Measurements from ENCODE around the gene TNFRSF14.
"Not testable (repeated sequence)": the region's sequence is repeated elsewhere in the genome, so short reads cannot be mapped to it uniquely, and the experiment has no call there.

Gene TNFRSF14

DNA sequence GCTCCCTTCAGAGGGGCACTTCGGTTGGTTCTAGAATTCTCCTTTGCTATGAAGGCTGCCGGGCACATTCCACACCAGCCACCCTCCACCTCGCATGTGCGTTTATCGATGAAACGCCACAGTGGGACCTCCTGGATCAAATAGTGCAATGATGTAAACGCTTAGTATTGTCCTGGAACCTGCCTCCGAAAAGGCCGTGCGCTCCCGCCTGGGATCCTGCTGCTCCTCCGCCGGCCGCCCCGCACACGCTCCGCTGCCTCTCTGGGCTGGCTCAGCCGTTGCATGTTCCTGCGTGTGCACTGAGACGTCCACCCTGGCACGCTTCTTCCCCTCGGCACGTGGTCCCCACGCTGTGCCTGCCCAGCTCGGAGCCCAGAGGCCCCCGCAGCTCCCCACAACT lies 4.0 kb upstream of the TNFRSF14 start:
- no peaks in the 10 kb centered on the region for H3K27me3 ChIP-seq
- peaks cover 0 to 23% (median 0%) of the 10 kb centered on the region in 11 experiments; a peak in 10 of 22 replicates for H4K20me1 ChIP-seq
- H3K27ac ChIP-seq = no peak overlapping the region
- H3K9ac ChIP-seq = no peak overlapping the region
- peak overlapping the region; percentile 37 to 100 (median 96); a peak in 21 of 22 replicates for H3K4me2 ChIP-seq
- peaks cover 70 to 89% (median 84%) of the 10 kb centered on the region in 10 experiments for H3K4me1 ChIP-seq
- no peaks in the 10 kb centered on the region for H3K36me3 ChIP-seq
- no peak overlapping the region for H3K4me3 ChIP-seq
- no peaks in the 10 kb centered on the region for H3K9me3 ChIP-seq (replicated peaks in 1 of 11)
- TF ChIP-seq Cebpa-rat (IDR thresholded peaks at IDR 0.05) = no peak

- Histone ChIP-seq H4K20me1 (peaks cover 0 to 18% (median 6%) of the 10 kb centered on the region in 11 experiments; a peak in 12 of 22 replicates), H3K4me2 (peak overlapping the region in 1 of 11 experiments; percentile 99; a peak in 1 of 22 replicates), H3K4me1 (peaks cover 67 to 89% (median 84%) of the 10 kb centered on the region in 10 experiments)
- H3K27ac ChIP-seq; H3K36me3 ChIP-seq; H3K9me3 ChIP-seq (replicated peaks in 1 of 11); H3K9ac ChIP-seq; H3K27me3 ChIP-seq; H3K4me3 ChIP-seq: not testable (repeated sequence)
These were observed 3.1 kb upstream of the TNFRSF14 start for GRCh38 chr1:2553076-2553475.

DNA sequence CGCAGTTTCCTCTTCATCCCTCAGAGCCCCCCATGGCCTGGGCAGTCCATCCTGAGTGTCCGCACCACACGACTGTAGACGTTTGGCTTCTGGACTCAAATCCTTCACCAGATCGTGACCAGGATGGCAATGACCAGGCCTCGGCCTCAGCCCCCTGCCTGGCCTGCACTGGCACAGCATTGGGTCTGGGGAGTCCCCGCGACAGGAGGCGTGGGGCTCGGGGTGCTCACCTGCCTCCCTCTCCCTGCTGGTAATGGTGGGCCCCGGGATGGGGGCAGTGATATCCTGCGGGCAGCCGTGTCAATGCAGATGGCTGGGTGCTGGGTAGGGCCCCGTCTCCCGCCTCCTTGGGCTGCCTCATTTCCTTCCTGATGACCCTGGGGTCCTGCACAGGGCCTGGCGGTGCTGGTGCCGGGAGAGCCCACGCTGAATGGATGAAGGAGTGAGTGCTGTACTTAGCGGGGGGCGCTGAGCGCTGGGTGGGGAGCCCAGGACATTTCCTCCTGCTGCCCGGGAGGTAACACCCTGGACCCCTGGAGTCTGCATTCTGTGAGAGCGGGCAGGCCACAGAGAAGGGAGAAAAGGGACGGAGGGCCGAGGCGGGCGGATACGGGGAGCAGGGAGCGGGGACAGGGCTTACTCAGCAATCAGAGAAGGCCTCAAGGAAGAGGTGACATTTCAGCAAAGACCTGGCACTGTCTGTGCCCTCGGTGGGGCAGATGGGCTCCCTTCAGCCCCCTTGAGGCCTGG lies 2.1 kb upstream of the TNFRSF14 start:
- no peak overlapping the region for H3K4me3 ChIP-seq
- peaks cover 0 to 27% (median 9%) of the 10 kb centered on the region in 11 experiments; a peak in 15 of 22 replicates for H4K20me1 ChIP-seq
- no peak for TF ChIP-seq Cebpa-rat (IDR thresholded peaks at IDR 0.05)
- H3K4me2 ChIP-seq = peak overlapping the region; percentile 94 to 100 (median 99)
- peaks cover 70 to 90% (median 85%) of the 10 kb centered on the region in 10 experiments for H3K4me1 ChIP-seq
- no peaks in the 10 kb centered on the region for H3K9me3 ChIP-seq (replicated peaks in 1 of 11)
- H3K27me3 ChIP-seq = no peaks in the 10 kb centered on the region
- peaks cover 0 to 18% (median 0%) of the 10 kb centered on the region in 11 experiments; a peak in 5 of 22 replicates for H3K36me3 ChIP-seq
- H3K27ac ChIP-seq = peak overlapping the region in 3 of 11 experiments; percentile 32 to 96 (median 44); a peak in 4 of 22 replicates
- peak overlapping the region in 7 of 11 experiments; percentile 14 to 95 (median 44); a peak in 9 of 22 replicates for H3K9ac ChIP-seq

DNA sequence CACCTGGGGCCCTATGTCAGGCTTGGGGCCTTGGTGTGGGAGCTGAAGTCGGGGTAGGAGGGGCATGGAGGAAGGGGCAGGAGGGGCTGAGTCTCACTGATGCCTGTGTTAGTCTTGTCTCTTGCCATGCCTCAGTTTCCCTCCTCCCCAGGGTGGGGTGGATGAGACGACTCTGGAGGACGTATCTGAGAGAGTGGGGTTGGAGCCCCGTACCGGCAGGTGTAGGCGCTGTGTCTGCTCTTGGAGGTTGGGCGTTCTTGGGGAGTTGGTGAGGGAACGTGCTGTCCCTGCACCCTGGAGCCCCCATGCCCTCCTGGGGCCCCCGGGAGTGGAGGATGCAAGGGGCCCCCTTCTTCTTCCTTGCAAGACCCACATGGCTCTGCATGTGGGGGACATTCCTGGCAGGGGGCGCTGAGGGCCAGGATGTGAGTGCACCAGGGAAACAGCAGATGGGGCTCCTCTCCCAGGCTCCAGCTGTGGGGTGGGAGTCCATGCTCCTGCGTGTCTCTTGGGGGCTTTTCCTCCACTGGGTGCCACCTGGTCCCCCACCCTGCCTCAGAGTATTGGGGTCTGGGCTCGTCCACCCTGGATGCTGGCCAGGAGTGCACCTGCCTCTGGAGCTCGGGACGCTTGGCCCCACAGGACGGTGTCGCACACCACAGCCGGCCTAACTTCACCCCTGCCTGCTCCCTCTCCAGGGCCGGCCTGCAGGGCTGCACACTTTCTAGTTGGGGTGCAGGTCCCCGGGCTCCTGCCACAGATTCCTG lies 1.4 kb upstream of the TNFRSF14 start:
- H3K9me3 ChIP-seq (replicated peaks in 1 of 11) = no peaks in the 10 kb centered on the region
- peak overlapping the region; percentile 94 to 100 (median 99) for H3K4me2 ChIP-seq
- H3K9ac ChIP-seq = peak overlapping the region in 9 of 11 experiments; percentile 12 to 95 (median 85); a peak in 9 of 22 replicates
- peak overlapping the region in 9 of 11 experiments; percentile 82 to 96 (median 92); a peak in 14 of 22 replicates for H3K27ac ChIP-seq
- H3K36me3 ChIP-seq = peaks cover 0 to 26% (median 0%) of the 10 kb centered on the region in 11 experiments; a peak in 5 of 22 replicates
- H4K20me1 ChIP-seq = peaks cover 0 to 35% (median 14%) of the 10 kb centered on the region in 11 experiments; a peak in 15 of 22 replicates
- H3K4me3 ChIP-seq = peak overlapping the region in 7 of 10 experiments; percentile 64 to 92 (median 75); a peak in 6 of 20 replicates
- no peaks in the 10 kb centered on the region for H3K27me3 ChIP-seq
- TF ChIP-seq Cebpa-rat (IDR thresholded peaks at IDR 0.05) = no peak
- peaks cover 70 to 84% (median 80%) of the 10 kb centered on the region in 10 experiments for H3K4me1 ChIP-seq

DNA sequence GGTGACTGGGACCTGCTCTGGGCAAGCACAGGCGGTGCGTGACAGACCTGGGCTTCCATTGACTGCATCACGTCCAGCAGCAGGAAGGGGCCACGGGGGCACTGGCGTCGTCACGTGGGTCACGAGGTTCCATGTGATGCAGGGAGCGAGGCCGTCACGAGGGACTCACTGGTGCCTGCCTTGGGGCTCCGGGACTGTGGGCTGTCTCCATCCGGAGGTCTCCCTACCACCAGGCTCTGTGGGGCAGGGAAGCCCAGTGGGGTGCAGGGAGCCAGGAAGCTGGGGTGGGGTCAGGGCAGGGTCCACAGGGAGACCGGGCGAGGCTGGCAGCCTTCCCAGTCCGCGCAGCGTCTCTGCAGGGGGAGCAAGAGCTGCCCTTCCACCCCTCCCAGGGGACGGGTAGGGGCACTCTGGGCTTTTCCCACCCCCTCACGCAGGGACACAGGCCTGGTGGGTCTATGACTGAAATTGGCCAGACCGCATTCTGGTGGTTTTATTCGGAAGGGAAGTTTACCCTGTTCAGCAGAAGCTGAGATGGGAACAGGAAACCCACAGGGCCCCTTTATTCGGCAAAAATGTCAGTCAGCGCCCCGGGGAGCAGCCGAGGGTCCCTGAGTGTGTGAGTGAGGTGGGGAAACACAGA lies 416 bp upstream of the TNFRSF14 start:
- Histone ChIP-seq H3K4me3 (peak overlapping the region; percentile 58 to 92 (median 68)), H3K27me3 (no peaks in the 10 kb centered on the region), H3K9ac (peak overlapping the region; percentile 80 to 95 (median 85)), H3K4me2 (peak overlapping the region; percentile 94 to 100 (median 99)), H3K9me3 (replicated peaks in 1 of 11) (no peaks in the 10 kb centered on the region), H3K4me1 (peaks cover 71 to 82% (median 77%) of the 10 kb centered on the region in 10 experiments), H3K27ac (peak overlapping the region; percentile 77 to 96 (median 91)), H3K36me3 (peaks cover 0 to 35% (median 0%) of the 10 kb centered on the region in 11 experiments; a peak in 6 of 22 replicates), H4K20me1 (peaks cover 0 to 44% (median 16%) of the 10 kb centered on the region in 11 experiments; a peak in 15 of 22 replicates)
- TF ChIP-seq Cebpa-rat (IDR thresholded peaks at IDR 0.05) = no peak

DNA sequence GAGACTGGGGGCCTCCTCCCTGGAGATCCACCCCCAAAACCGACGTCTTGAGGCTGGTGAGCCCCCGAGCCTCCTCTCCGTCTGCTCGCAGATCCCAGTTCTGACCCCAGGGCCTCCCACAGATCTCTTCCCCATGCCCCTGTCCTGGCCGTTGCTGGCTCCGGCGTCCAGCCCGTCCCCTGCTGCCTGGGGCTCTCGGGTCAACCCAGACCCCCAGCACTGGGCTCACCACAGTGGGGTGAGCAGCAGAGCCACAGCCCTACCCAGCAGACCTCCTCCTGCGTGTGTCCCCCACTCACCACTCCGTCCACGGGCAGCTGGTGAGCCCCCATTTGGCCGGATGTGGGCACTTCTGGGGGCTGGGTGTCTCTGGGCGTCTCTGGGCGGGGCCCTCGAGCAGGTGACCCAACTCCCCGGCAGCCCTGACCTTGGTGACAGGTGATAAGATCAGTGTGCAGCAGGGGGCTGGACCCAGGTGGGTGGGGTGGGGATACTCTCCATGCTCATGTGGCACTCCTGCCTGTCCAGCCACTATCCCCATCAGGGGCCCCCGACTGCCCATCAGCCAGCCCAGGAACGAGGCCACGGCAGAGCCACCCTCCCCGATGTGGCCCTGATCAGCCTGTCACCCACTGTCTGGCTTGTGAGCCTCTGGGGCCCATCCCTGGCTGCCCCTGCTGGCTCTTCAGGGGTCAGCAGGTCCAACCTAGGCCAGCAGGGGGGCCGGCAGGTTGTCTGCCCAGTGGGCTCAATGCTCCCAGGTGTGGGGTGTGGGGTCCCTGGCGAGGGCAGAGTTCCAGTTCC lies 709 bp downstream of the TNFRSF14 start:
- H3K4me3 ChIP-seq = peak overlapping the region; percentile 58 to 92 (median 68)

GRCh38 chr1:2557482-2558400 lies 1.6 kb downstream of the TNFRSF14 start:
- Histone ChIP-seq H3K27me3 (no peaks in the 10 kb centered on the region), H3K9ac (peak overlapping the region; percentile 80 to 95 (median 85); a peak in 21 of 22 replicates), H3K27ac (peak overlapping the region in 9 of 11 experiments; percentile 82 to 96 (median 92); a peak in 16 of 22 replicates), H3K4me3 (peak overlapping the region; percentile 58 to 92 (median 68); a peak in 17 of 20 replicates), H4K20me1 (peaks cover 12 to 64% (median 34%) of the 10 kb centered on the region in 11 experiments; a peak in 17 of 22 replicates), H3K36me3 (peaks cover 0 to 55% (median 0%) of the 10 kb centered on the region in 11 experiments; a peak in 6 of 22 replicates), H3K4me2 (peak overlapping the region; percentile 94 to 100 (median 99)), H3K9me3 (replicated peaks in 1 of 11) (no peaks in the 10 kb centered on the region), H3K4me1 (peaks cover 73 to 82% (median 79%) of the 10 kb centered on the region in 10 experiments)
- TF ChIP-seq Cebpa-rat (IDR thresholded peaks at IDR 0.05) = no peak

More for the DNA sequence above, 709 bp downstream of the TNFRSF14 start:
- Histone ChIP-seq H3K27me3 (no peaks in the 10 kb centered on the region), H3K4me1 (peaks cover 71 to 82% (median 77%) of the 10 kb centered on the region in 10 experiments), H4K20me1 (peaks cover 7 to 56% (median 27%) of the 10 kb centered on the region in 11 experiments; a peak in 17 of 22 replicates), H3K4me2 (peak overlapping the region; percentile 94 to 100 (median 99)), H3K9me3 (replicated peaks in 1 of 11) (no peaks in the 10 kb centered on the region), H3K27ac (peak overlapping the region; percentile 77 to 96 (median 91)), H3K36me3 (peaks cover 0 to 46% (median 0%) of the 10 kb centered on the region in 11 experiments; a peak in 6 of 22 replicates), H3K9ac (peak overlapping the region; percentile 80 to 95 (median 85))
- TF ChIP-seq Cebpa-rat (IDR thresholded peaks at IDR 0.05) = no peak
